IMR-90 (cell line): ENCODE results near the gene RBMS3. TPM values are rescaled to one million over a fixed set of nuclear protein-coding genes. Genes with fewer than 3 reads are reported as not detected.

Source experiments
- ATAC-seq: fragments of 200-7000 bp; cut with Tn5 transposase; 2 replicates; pipeline ENCODE4 v1.9.1; 2020; ENCODE audit warnings: low read depth, mild to moderate bottlenecking, moderate library complexity
- BruUV-seq: library from RNA; stranded (reverse); fragments of 400-500 nt; replicated peaks from 2 replicates; lab custom pipeline; 2021; lab: Mats Ljungman, UMichigan
- CTCF ChIA-PET: fragments of 300-600 bp; formaldehyde crosslinking; extraction: SDS; loops from one replicate; lab custom pipeline; 2021; ENCODE audit warnings: antibody characterized with exemption; lab: Yijun Ruan, JAX
- POLR2A ChIA-PET: fragments of 300-600 bp; sonication (Branson Sonifier 250); formaldehyde crosslinking; loops from one replicate; lab custom pipeline; 2022; ENCODE audit warnings: antibody characterized with exemption; ENCODE audit not compliant: unreplicated experiment; lab: Charles Lee
- DNase-seq: peaks from one replicate; pipeline ENCODE4 v3.0.0; 2013
- H2AFZ ChIP-seq: replicated peaks from 2 replicates; pipeline ENCODE3; 2013; ENCODE audit warnings: low read length, mild to moderate bottlenecking; ENCODE audit not compliant: poor library complexity
- H2AK5ac ChIP-seq: 2 replicates; pipeline ENCODE4 v1.6.1; 2013; ENCODE audit warnings: low read depth, low read length, inconsistent platforms
- H2AK9ac ChIP-seq: replicated peaks from 2 replicates; pipeline ENCODE3; 2013; ENCODE audit warnings: mild to moderate bottlenecking, low read depth, low read length, moderate library complexity; ENCODE audit not compliant: poor library complexity
- H2BK120ac ChIP-seq: 2 replicates; pipeline ENCODE4 v1.6.1; 2013; ENCODE audit warnings: low read depth, low read length, inconsistent platforms
- H2BK15ac ChIP-seq: 3 replicates; pipeline ENCODE4 v1.6.1; 2013; ENCODE audit warnings: low read depth, low read length, inconsistent platforms
- H2BK20ac ChIP-seq: 2 replicates; pipeline ENCODE4 v1.6.1; 2013; ENCODE audit warnings: low read depth, mild to moderate bottlenecking, inconsistent platforms, low read length, moderate library complexity
- H2BK5ac ChIP-seq: 2 replicates; pipeline ENCODE4 v1.6.1; 2013; ENCODE audit warnings: mild to moderate bottlenecking, low read depth, low read length, inconsistent platforms; ENCODE audit not compliant: poor library complexity, severe bottlenecking
- H3K14ac ChIP-seq: replicated peaks from 2 replicates; pipeline ENCODE4 v1.6.1; 2013; ENCODE audit warnings: low read depth, low read length, inconsistent platforms
- H3K18ac ChIP-seq: 2 replicates; pipeline ENCODE4 v1.6.1; 2013; ENCODE audit warnings: low read depth, low read length, control low read depth
- H3K23ac ChIP-seq: 2 replicates; pipeline ENCODE4 v1.6.1; 2013; ENCODE audit warnings: low read depth, low read length, inconsistent platforms
- H3K27ac ChIP-seq: 2 replicates; pipeline ENCODE4 v1.5.1; 2013; ENCODE audit warnings: mild to moderate bottlenecking, control low read depth, low read length; ENCODE audit not compliant: insufficient read depth
- H3K27me3 ChIP-seq: 2 replicates; pipeline ENCODE4 v1.6.1; 2013; ENCODE audit warnings: low read length; ENCODE audit not compliant: control insufficient read depth, insufficient read depth
- H3K36me3 ChIP-seq: 2 replicates; pipeline ENCODE4 v1.6.1; 2013; ENCODE audit warnings: low read length, mixed read lengths; ENCODE audit not compliant: control insufficient read depth, insufficient read depth
- H3K4ac ChIP-seq: 2 replicates; pipeline ENCODE4 v1.6.1; 2013; ENCODE audit warnings: low read depth, low read length, inconsistent platforms
- H3K4me1 ChIP-seq: 2 replicates; pipeline ENCODE4 v1.6.1; 2013; ENCODE audit warnings: low read length, mixed read lengths; ENCODE audit not compliant: control insufficient read depth, insufficient read depth
- H3K4me2 ChIP-seq: 2 replicates; pipeline ENCODE4 v1.6.1; 2013; ENCODE audit warnings: low read depth, mild to moderate bottlenecking, control low read depth, low read length, moderate library complexity
- H3K4me3 ChIP-seq: 2 replicates; pipeline ENCODE4 v1.5.1; 2013; ENCODE audit warnings: low read depth, mild to moderate bottlenecking, control low read depth, low read length, moderate library complexity; ENCODE audit not compliant: insufficient read depth
- H3K56ac ChIP-seq: 2 replicates; pipeline ENCODE4 v1.6.1; 2013; ENCODE audit warnings: low read length, inconsistent platforms; ENCODE audit not compliant: insufficient read depth; ENCODE audit errors: extremely low read depth
- H3K79me1 ChIP-seq, 2 experiments: 2 replicates each; pipeline ENCODE4 v1.6.1; 2013; ENCODE audit warnings: low read length in 2 of 2, inconsistent platforms in 1 of 2, low read depth in 1 of 2
- H3K9ac ChIP-seq: 2 replicates; pipeline ENCODE4 v1.6.1; 2013; ENCODE audit warnings: low read depth, low read length, control low read depth
- H3K9me1 ChIP-seq: 2 replicates; pipeline ENCODE4 v1.6.1; 2013; ENCODE audit warnings: low read length, inconsistent platforms; ENCODE audit not compliant: insufficient read depth
- H3K9me3 ChIP-seq: 2 replicates; pipeline ENCODE4 v1.6.1; 2013; ENCODE audit warnings: low read length; ENCODE audit not compliant: control insufficient read depth, insufficient read depth
- H4K20me1 ChIP-seq: 2 replicates; pipeline ENCODE4 v1.6.1; 2013; ENCODE audit warnings: low read length, inconsistent platforms; ENCODE audit not compliant: insufficient read depth
- H4K5ac ChIP-seq: 2 replicates; pipeline ENCODE4 v1.6.1; 2013; ENCODE audit warnings: mild to moderate bottlenecking, low read depth, low read length, control low read depth
- H4K8ac ChIP-seq, 2 experiments: 2 replicates each; pipeline ENCODE4 v1.6.1; 2013; ENCODE audit warnings: low read depth in 2 of 2, low read length in 2 of 2, control low read depth in 1 of 2, inconsistent platforms in 1 of 2
- H4K91ac ChIP-seq: 2 replicates; pipeline ENCODE4 v1.6.1; 2013; ENCODE audit warnings: low read depth, low read length, inconsistent platforms; ENCODE audit not compliant: insufficient read depth
- BHLHE40 ChIP-seq: fragments of 150-350 bp; IDR thresholded peaks from 2 replicates; pipeline ENCODE4 v1.6.1; 2016; ENCODE audit warnings: mild to moderate bottlenecking, low read depth, low read length
- CEBPB ChIP-seq: IDR thresholded peaks from 2 replicates; pipeline ENCODE4 v1.6.1; 2012; ENCODE audit warnings: low read depth, low read length, improper control_type of control experiment
- CHD1 ChIP-seq: IDR thresholded peaks from 2 replicates; pipeline ENCODE4 v1.6.1; 2012; ENCODE audit warnings: low read depth, low read length, improper control_type of control experiment
- FOS ChIP-seq: fragments of 150-350 bp; IDR thresholded peaks from 2 replicates; pipeline ENCODE4 v1.6.1; 2016; ENCODE audit warnings: low read depth, low read length
- MAFK ChIP-seq: IDR thresholded peaks from 2 replicates; pipeline ENCODE4 v1.6.1; 2012; ENCODE audit warnings: low read depth, low read length, improper control_type of control experiment
- MAZ ChIP-seq: IDR thresholded peaks from 2 replicates; pipeline ENCODE4 v1.6.1; 2012; ENCODE audit warnings: low read depth, mild to moderate bottlenecking, low read length, improper control_type of control experiment, moderate library complexity, borderline replicate concordance
- MXI1 ChIP-seq: IDR thresholded peaks from 2 replicates; pipeline ENCODE4 v1.6.1; 2012; ENCODE audit warnings: low read depth, mild to moderate bottlenecking, low read length, moderate library complexity, borderline replicate concordance
- NFE2L2 ChIP-seq: fragments of 150-350 bp; IDR thresholded peaks from 2 replicates; pipeline ENCODE4 v1.6.1; 2016; ENCODE audit warnings: low read depth, mild to moderate bottlenecking, low read length
- POLR2A ChIP-seq: IDR thresholded peaks from 2 replicates; pipeline ENCODE4 v1.6.1; 2012; ENCODE audit warnings: mild to moderate bottlenecking, low read depth, low read length
- RAD21 ChIP-seq: IDR thresholded peaks from 2 replicates; pipeline ENCODE4 v1.6.1; 2012; ENCODE audit warnings: low read length, improper control_type of control experiment
- RCOR1 ChIP-seq: IDR thresholded peaks from 2 replicates; pipeline ENCODE4 v1.6.1; 2012; ENCODE audit warnings: mild to moderate bottlenecking, low read length, improper control_type of control experiment; ENCODE audit not compliant: insufficient replicate concordance
- RFX5 ChIP-seq: IDR thresholded peaks from 2 replicates; pipeline ENCODE4 v1.8.0; 2012; ENCODE audit warnings: low read depth, mild to moderate bottlenecking, low read length, moderate library complexity
- SMC3 ChIP-seq: fragments of 150-350 bp; IDR thresholded peaks from 2 replicates; pipeline ENCODE4 v1.6.1; 2016; ENCODE audit warnings: low read depth, mild to moderate bottlenecking, antibody characterized with exemption, low read length, moderate library complexity
- WGBS, 2 experiments: methylation state at CpG; one replicate each; pipeline versions ENCODE4 v1.1.5 to v1.1.7; 2013; ENCODE audit warnings: missing lambda C conversion rate in 2 of 2; ENCODE audit not compliant: insufficient read length in 1 of 2; ENCODE audit errors: extremely low coverage in 2 of 2; 5-methylcytosine and 5-hydroxymethylcytosine counted together
- dilution Hi-C: fragments of 300-500 bp; cut with HindIII; formaldehyde crosslinking; loops from one replicate; pipeline ENCODE4 v1.14.3; 2018; ENCODE audit warnings: low sequenced_read_pairs; ENCODE audit not compliant: unreplicated experiment
- in situ Hi-C: fragments of 300-500 bp; cut with MboI; formaldehyde crosslinking; loops from 3 replicates; pipeline ENCODE4 v1.14.3; 2019; ENCODE audit warnings: low sequenced_read_pairs, inconsistent platforms, mixed read lengths
- intact Hi-C: fragments of 100-400 bp; cut with micrococcal nuclease; formaldehyde crosslinking; loops from 2 replicates; pipeline ENCODE4 v1.10.0; 2022
- polyA plus RNA-seq, 3 experiments: library from polyadenylated mRNA; depleted of rRNA; stranded (reverse); fragments of >200 nt; gene quantifications; 2 replicates each; pipeline ENCODE4 v1.2.3, GENCODE V29; 2012; ENCODE audit warnings: low replicate concordance in 1 of 3
- total RNA-seq: library from RNA; depleted of rRNA; stranded (reverse); fragments of >200 nt; gene quantifications from 2 replicates; pipeline ENCODE4 v1.2.3, GENCODE V29; 2012
- TF ChIP-seq, protein P1 (sequence below): fragments of 150-350 bp; IDR thresholded peaks from 2 replicates; pipeline ENCODE4 v1.6.1; 2016; ENCODE audit warnings: low read depth, mild to moderate bottlenecking, low read length, moderate library complexity, borderline replicate concordance
- TF ChIP-seq, protein P2 (sequence below): fragments of 150-350 bp; IDR thresholded peaks from 2 replicates; pipeline ENCODE4 v1.6.1; 2017; ENCODE audit warnings: mild to moderate bottlenecking, antibody characterized with exemption, low read length, low read depth
- TF ChIP-seq, protein P3 (sequence below): conservative IDR thresholded peaks from 2 replicates; pipeline ENCODE4 v1.5.1; 2012; ENCODE audit warnings: mild to moderate bottlenecking, low read depth, low read length, improper control_type of control experiment

Gene RBMS3
- total and polyA plus RNA-seq, 2 of the 4 experiments (the other 2 are of a cell fraction), result 15.2 to 127 TPM

DNA sequence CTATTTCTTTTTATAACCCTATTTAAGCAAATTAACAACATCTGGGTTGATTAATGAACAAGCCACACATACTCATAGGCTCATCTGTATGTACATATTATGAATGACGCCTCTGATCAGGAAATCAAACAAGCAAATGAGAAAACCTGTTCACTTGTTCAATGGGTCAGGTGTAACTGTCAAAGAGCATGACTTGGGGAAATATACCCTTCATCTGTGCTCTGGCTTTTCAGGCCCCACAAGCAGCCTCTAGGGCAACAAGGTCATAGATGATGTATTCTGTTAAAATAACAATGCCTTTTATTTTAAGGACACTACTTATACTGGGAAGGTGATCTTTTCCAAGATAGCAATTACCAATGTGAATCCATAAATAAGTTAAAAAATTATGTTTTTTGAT is 102.0 kb downstream of the RBMS3 start:
- POLR2A ChIA-PET, result no interaction called here
- peaks cover 3% of the 10 kb centered on the region; the same call in 1 of the 2 replicates for H3K4me1 ChIP-seq
- H2BK15ac ChIP-seq, result no peak overlapping the region
- dilution Hi-C loops (no loop called here), intact Hi-C loops (no loop called here), in situ Hi-C loops (no loop called here)
- no peak overlapping the region for H4K5ac ChIP-seq
- no peak overlapping the region for H3K56ac ChIP-seq
- no peaks in the 10 kb centered on the region for H3K27me3 ChIP-seq
- no peak overlapping the region for H2AK5ac ChIP-seq
- H4K8ac ChIP-seq, result no peak overlapping the region
- no peak for TF ChIP-seq NFE2L2
- TF ChIP-seq, protein P1, sequence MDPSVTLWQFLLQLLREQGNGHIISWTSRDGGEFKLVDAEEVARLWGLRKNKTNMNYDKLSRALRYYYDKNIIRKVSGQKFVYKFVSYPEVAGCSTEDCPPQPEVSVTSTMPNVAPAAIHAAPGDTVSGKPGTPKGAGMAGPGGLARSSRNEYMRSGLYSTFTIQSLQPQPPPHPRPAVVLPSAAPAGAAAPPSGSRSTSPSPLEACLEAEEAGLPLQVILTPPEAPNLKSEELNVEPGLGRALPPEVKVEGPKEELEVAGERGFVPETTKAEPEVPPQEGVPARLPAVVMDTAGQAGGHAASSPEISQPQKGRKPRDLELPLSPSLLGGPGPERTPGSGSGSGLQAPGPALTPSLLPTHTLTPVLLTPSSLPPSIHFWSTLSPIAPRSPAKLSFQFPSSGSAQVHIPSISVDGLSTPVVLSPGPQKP, result no peak
- no peak for TF ChIP-seq RFX5
- no peak for TF ChIP-seq MAFK
- TF ChIP-seq CEBPB, result no peak
- TF ChIP-seq, protein P2, sequence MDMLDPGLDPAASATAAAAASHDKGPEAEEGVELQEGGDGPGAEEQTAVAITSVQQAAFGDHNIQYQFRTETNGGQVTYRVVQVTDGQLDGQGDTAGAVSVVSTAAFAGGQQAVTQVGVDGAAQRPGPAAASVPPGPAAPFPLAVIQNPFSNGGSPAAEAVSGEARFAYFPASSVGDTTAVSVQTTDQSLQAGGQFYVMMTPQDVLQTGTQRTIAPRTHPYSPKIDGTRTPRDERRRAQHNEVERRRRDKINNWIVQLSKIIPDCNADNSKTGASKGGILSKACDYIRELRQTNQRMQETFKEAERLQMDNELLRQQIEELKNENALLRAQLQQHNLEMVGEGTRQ, result no peak
- no peak for TF ChIP-seq CHD1
- TF ChIP-seq, protein P3, sequence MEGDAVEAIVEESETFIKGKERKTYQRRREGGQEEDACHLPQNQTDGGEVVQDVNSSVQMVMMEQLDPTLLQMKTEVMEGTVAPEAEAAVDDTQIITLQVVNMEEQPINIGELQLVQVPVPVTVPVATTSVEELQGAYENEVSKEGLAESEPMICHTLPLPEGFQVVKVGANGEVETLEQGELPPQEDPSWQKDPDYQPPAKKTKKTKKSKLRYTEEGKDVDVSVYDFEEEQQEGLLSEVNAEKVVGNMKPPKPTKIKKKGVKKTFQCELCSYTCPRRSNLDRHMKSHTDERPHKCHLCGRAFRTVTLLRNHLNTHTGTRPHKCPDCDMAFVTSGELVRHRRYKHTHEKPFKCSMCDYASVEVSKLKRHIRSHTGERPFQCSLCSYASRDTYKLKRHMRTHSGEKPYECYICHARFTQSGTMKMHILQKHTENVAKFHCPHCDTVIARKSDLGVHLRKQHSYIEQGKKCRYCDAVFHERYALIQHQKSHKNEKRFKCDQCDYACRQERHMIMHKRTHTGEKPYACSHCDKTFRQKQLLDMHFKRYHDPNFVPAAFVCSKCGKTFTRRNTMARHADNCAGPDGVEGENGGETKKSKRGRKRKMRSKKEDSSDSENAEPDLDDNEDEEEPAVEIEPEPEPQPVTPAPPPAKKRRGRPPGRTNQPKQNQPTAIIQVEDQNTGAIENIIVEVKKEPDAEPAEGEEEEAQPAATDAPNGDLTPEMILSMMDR, result no peak
- TF ChIP-seq SMC3, result no peak
- no peak for TF ChIP-seq RCOR1
- TF ChIP-seq MXI1, result no peak
- TF ChIP-seq MAZ, result no peak
- TF ChIP-seq BHLHE40, result no peak
- TF ChIP-seq POLR2A, result no peak
- TF ChIP-seq RAD21, result no peak
- no peak for TF ChIP-seq FOS
- no peak overlapping the region for H3K4me3 ChIP-seq
- H3K23ac ChIP-seq, result no peak overlapping the region
- H3K9me1 ChIP-seq, result no peaks in the 10 kb centered on the region
- H3K36me3 ChIP-seq, result peaks cover 2% of the 10 kb centered on the region; the same call in 1 of the 2 replicates
- no peak overlapping the region for H3K9ac ChIP-seq
- H2AK9ac ChIP-seq, result no peak overlapping the region
- no peak overlapping the region for H2BK5ac ChIP-seq
- H3K9me3 ChIP-seq, result no peaks in the 10 kb centered on the region
- H3K18ac ChIP-seq, result no peak overlapping the region
- no peak overlapping the region for H3K27ac ChIP-seq
- H3K4ac ChIP-seq, result no peak overlapping the region
- no peak overlapping the region for H3K14ac ChIP-seq
- no peak overlapping the region for H2BK120ac ChIP-seq
- DNase-seq, result no peak
- peaks cover 29 to 45% of the 10 kb centered on the region in 2 experiments for H3K79me1 ChIP-seq
- CTCF ChIA-PET, result no interaction called here
- WGBS, 2 experiments, result no CpG with 5 or more reads among the region's 1 CpG
- H2AFZ ChIP-seq, result no peak overlapping the region
- ATAC-seq, result no peak
- no TSS peak for BruUV-seq
- no peak overlapping the region for H2BK20ac ChIP-seq
- H3K4me2 ChIP-seq, result no peak overlapping the region
- H4K20me1 ChIP-seq, result no peaks in the 10 kb centered on the region
- no peak overlapping the region for H4K91ac ChIP-seq
